GM23338 (cell line): Measurements from ENCODE around the gene SMTN. TPM values are rescaled to one million over a fixed set of nuclear protein-coding genes. Genes with fewer than 3 reads are reported as not detected.
A peak's percentile ranks its signal among the peaks of the same experiment; 100 is the strongest.

Experiments
- ATAC-seq: fragments of 200-7000 bp; cut with Tn5 transposase; 3 replicates; pipeline ENCODE4 v1.9.1; 2020
- DNase-seq: peaks from one replicate; pipeline ENCODE4 v3.0.0-alpha.2; 2015; ENCODE audit warnings: low spot score
- H2AFZ ChIP-seq: fragments of 200-600 bp; sonication (generic); 2 replicates; pipeline ENCODE4 v1.8.0; 2016; ENCODE audit warnings: antibody characterized with exemption, mild to moderate bottlenecking, moderate library complexity
- H3F3A ChIP-seq: fragments of 200-600 bp; sonication (generic); replicated peaks from 2 replicates; pipeline ENCODE4 v1.8.0; 2017; ENCODE audit warnings: antibody characterized with exemption, mixed run types, low read depth
- H3K27ac ChIP-seq: fragments of 200-600 bp; sonication (generic); 2 replicates; pipeline ENCODE4 v1.6.1; 2016; ENCODE audit warnings: low read depth
- H3K27me3 ChIP-seq: fragments of 200-600 bp; sonication (generic); 2 replicates; pipeline ENCODE4 v1.8.0; 2016; ENCODE audit warnings: mild to moderate bottlenecking, mixed run types, moderate library complexity; ENCODE audit not compliant: insufficient read depth
- H3K36me3 ChIP-seq: fragments of 200-600 bp; sonication (generic); 2 replicates; pipeline ENCODE4 v1.8.0; 2016; ENCODE audit warnings: mild to moderate bottlenecking; ENCODE audit not compliant: insufficient read depth
- H3K4me1 ChIP-seq: fragments of 200-600 bp; sonication (generic); 2 replicates; pipeline ENCODE4 v1.8.0; 2016; ENCODE audit warnings: mild to moderate bottlenecking, moderate library complexity; ENCODE audit not compliant: insufficient read depth
- H3K4me2 ChIP-seq: fragments of 200-600 bp; sonication (generic); 2 replicates; pipeline ENCODE4 v1.7.1; 2017; ENCODE audit warnings: mixed run types
- H3K4me3 ChIP-seq: fragments of 200-600 bp; sonication (generic); 2 replicates; pipeline ENCODE4 v1.6.1; 2016; ENCODE audit warnings: mixed run types
- H3K79me2 ChIP-seq: fragments of 200-600 bp; sonication (generic); replicated peaks from 2 replicates; pipeline ENCODE4 v1.8.0; 2017; ENCODE audit warnings: mild to moderate bottlenecking; ENCODE audit not compliant: insufficient read depth
- H3K9me2 ChIP-seq: fragments of 200-600 bp; sonication (generic); 2 replicates; pipeline ENCODE4 v1.8.0; 2017; ENCODE audit not compliant: insufficient read depth
- H4K20me1 ChIP-seq: fragments of 200-600 bp; sonication (generic); replicated peaks from 2 replicates; pipeline ENCODE4 v1.8.0; 2017; ENCODE audit warnings: mild to moderate bottlenecking; ENCODE audit not compliant: insufficient read depth
- H3K27ac Mint-ChIP-seq: 2 replicates; pipeline ENCODE4 v1.8.0; 2020; ENCODE audit warnings: inconsistent platforms, mild to moderate bottlenecking, moderate library complexity, mixed read lengths
- H3K27me3 Mint-ChIP-seq: 3 replicates; pipeline ENCODE4 v1.8.0; 2022; ENCODE audit warnings: low read depth, mild to moderate bottlenecking, moderate library complexity, mixed read lengths, inconsistent platforms; ENCODE audit not compliant: insufficient read depth, poor library complexity
- H3K36me3 Mint-ChIP-seq: 3 replicates; pipeline ENCODE4 v1.8.0; 2021; ENCODE audit warnings: low read depth, mild to moderate bottlenecking, inconsistent platforms, moderate library complexity, mixed read lengths
- H3K4me1 Mint-ChIP-seq: 3 replicates; pipeline ENCODE4 v1.8.0; 2020; ENCODE audit warnings: mild to moderate bottlenecking, inconsistent platforms, mixed read lengths
- H3K4me3 Mint-ChIP-seq: 3 replicates; pipeline ENCODE4 v1.8.0; 2021; ENCODE audit warnings: moderate library complexity, mild to moderate bottlenecking, inconsistent platforms, mixed read lengths
- H3K9me3 Mint-ChIP-seq: 3 replicates; pipeline ENCODE4 v1.8.0; 2020; ENCODE audit warnings: moderate library complexity, mild to moderate bottlenecking, inconsistent platforms, mixed read lengths
- CREB1 ChIP-seq: fragments of 250-450 bp; sonication (Bioruptor Pico); IDR thresholded peaks from 2 replicates; pipeline ENCODE4 v1.5.0; 2020; ENCODE audit warnings: low read depth, mild to moderate bottlenecking, moderate library complexity
- CTCF ChIP-seq, 2 experiments: fragments of 200-600 bp in 1 of 2; sonication (generic) in 1 of 2; conservative IDR thresholded peaks; 2 replicates each; pipeline versions ENCODE4 v1.5.1 to v1.6.1; 2016 to 2017; ENCODE audit warnings: antibody characterized with exemption in 2 of 2, low read depth in 2 of 2, mild to moderate bottlenecking in 2 of 2, moderate library complexity in 1 of 2
- ETS1 ChIP-seq: IDR thresholded peaks from 2 replicates; pipeline ENCODE4 v1.6.1; 2016; ENCODE audit warnings: antibody characterized with exemption
- EZH2 ChIP-seq: fragments of 200-600 bp; sonication (generic); IDR thresholded peaks from one replicate; pipeline ENCODE4 v1.8.0; 2017; ENCODE audit warnings: antibody characterized with exemption, mild to moderate bottlenecking, low read depth; ENCODE audit not compliant: unreplicated experiment
- EZH2phosphoT487 ChIP-seq: fragments of 200-600 bp; sonication (generic); IDR thresholded peaks from one replicate; pipeline ENCODE4 v1.8.1; 2018; ENCODE audit warnings: antibody characterized with exemption; ENCODE audit not compliant: unreplicated experiment
- JUNB ChIP-seq: IDR thresholded peaks from one replicate; pipeline ENCODE4 v1.6.1; 2016; ENCODE audit warnings: antibody characterized with exemption; ENCODE audit not compliant: unreplicated experiment
- NANOG ChIP-seq: IDR thresholded peaks from 2 replicates; pipeline ENCODE4 v1.6.1; 2016; ENCODE audit warnings: antibody characterized with exemption, borderline replicate concordance
- POLR2AphosphoS5 ChIP-seq: IDR thresholded peaks from 2 replicates; pipeline ENCODE4 v1.6.1; 2016; ENCODE audit warnings: antibody characterized with exemption, low read depth
- REST ChIP-seq: IDR thresholded peaks from one replicate; pipeline ENCODE4 v1.6.1; 2018; ENCODE audit warnings: antibody characterized with exemption; ENCODE audit not compliant: unreplicated experiment
- STAT1 ChIP-seq: IDR thresholded peaks from one replicate; pipeline ENCODE4 v1.6.1; 2016; ENCODE audit warnings: antibody characterized with exemption; ENCODE audit not compliant: unreplicated experiment
- ZNF114 ChIP-seq: fragments of 250-450 bp; sonication (Bioruptor Pico); IDR thresholded peaks from 2 replicates; pipeline ENCODE4 v1.5.0; 2020; ENCODE audit warnings: mild to moderate bottlenecking, moderate library complexity
- ZNF331 ChIP-seq: fragments of 250-450 bp; sonication (Bioruptor Pico); IDR thresholded peaks from 2 replicates; pipeline ENCODE4 v1.5.0; 2020; ENCODE audit warnings: low read depth, mild to moderate bottlenecking, moderate library complexity
- ZNF462 ChIP-seq: fragments of 250-450 bp; sonication (Bioruptor Pico); IDR thresholded peaks from 2 replicates; pipeline ENCODE4 v1.5.0; 2020; ENCODE audit warnings: mild to moderate bottlenecking, moderate library complexity
- polyA plus RNA-seq: library from polyadenylated mRNA; unstranded; fragments of >200 nt; fragmentation: Nextera tagmentation; extraction: Ambion mirVana; gene quantifications from 2 replicates; pipeline ENCODE4 v1.2.1, GENCODE V29; 2016
- total RNA-seq: library from RNA; depleted of rRNA; stranded (reverse); fragments of >200 nt; shearing (Covaris generic); gene quantifications from 2 replicates; pipeline ENCODE4 v1.2.3, GENCODE V29; 2014

The SMTN gene
- total and polyA plus RNA-seq, 2 experiments from 2014 or later: 27.4 to 32.2 TPM

GRCh38 chr22:31044262-31044861 is 36.8 kb upstream of the SMTN start:
- Mint-ChIP-seq H3K36me3 (no peaks in the 10 kb centered on the region), H3K9me3 (peaks cover 6% of the 10 kb centered on the region), H3K4me1 (peaks cover 16% of the 10 kb centered on the region), H3K27me3 (peaks cover 2% of the 10 kb centered on the region), H3K4me3 (no peak overlapping the region), H3K27ac (no peak overlapping the region)
- Histone ChIP-seq H3K27ac (no peak overlapping the region), H4K20me1 (no peaks in the 10 kb centered on the region), H3K27me3 (no peaks in the 10 kb centered on the region), H2AFZ (peak overlapping the region; percentile 74), H3K9me2 (no peaks in the 10 kb centered on the region; the same call in 1 of the 2 replicates), H3K36me3 (no peaks in the 10 kb centered on the region), H3F3A (no peaks in the 10 kb centered on the region), H3K79me2 (no peaks in the 10 kb centered on the region), H3K4me2 (no peak overlapping the region), H3K4me3 (no peak overlapping the region), H3K4me1 (peaks cover 7% of the 10 kb centered on the region)
- peak; percentile 66 for ATAC-seq
- TF ChIP-seq POLR2AphosphoS5 (no peak), REST (no peak), ZNF462 (CRISPR knock-in tag) (no peak), ZNF114 (CRISPR knock-in tag) (no peak), ETS1 (no peak), EZH2phosphoT487 (no peak), STAT1 (no peak), EZH2 (no peak), CTCF (conservative IDR thresholded peaks at IDR 0.05; ENCODE audit: low read depth in 2 of 2) (no peak), ZNF331 (CRISPR knock-in tag) (no peak), CREB1 (CRISPR knock-in tag) (no peak), NANOG (no peak), JUNB (no peak)
- DNase-seq: no peak
